Left lobe of liver (tissue), 2 donors: Measurements from ENCODE around the gene CCDC73. TPM values are rescaled to one million over a fixed set of nuclear protein-coding genes. Genes with fewer than 3 reads are reported as not detected.
"Not testable (repeated sequence)": the region's sequence is repeated elsewhere in the genome, so short reads cannot be mapped to it uniquely, and the experiment has no call there.

Experiments
- ATAC-seq: fragments of 200-7000 bp; cut with Tn5 transposase; one replicate; pipeline ENCODE4 v1.9.1; 2020; ENCODE audit warnings: mild to moderate bottlenecking, moderate library complexity
- DNase-seq: peaks from one replicate; pipeline ENCODE4 v3.0.0-alpha.2; 2020; ENCODE audit warnings: low spot score
- total RNA-seq: library from RNA; stranded (reverse); gene quantifications from one replicate; pipeline ENCODE4 v1.2.1, GENCODE V29; 2021
- donor health status: DM: no; HTN: no; CAD: no; lungs with moderate emphysema.
- donor health status: DM: no; HTN: yes; CAD: no.

Gene CCDC73
- total RNA-seq, 1 donor from 2014 or later: 0.40 TPM

DNA sequence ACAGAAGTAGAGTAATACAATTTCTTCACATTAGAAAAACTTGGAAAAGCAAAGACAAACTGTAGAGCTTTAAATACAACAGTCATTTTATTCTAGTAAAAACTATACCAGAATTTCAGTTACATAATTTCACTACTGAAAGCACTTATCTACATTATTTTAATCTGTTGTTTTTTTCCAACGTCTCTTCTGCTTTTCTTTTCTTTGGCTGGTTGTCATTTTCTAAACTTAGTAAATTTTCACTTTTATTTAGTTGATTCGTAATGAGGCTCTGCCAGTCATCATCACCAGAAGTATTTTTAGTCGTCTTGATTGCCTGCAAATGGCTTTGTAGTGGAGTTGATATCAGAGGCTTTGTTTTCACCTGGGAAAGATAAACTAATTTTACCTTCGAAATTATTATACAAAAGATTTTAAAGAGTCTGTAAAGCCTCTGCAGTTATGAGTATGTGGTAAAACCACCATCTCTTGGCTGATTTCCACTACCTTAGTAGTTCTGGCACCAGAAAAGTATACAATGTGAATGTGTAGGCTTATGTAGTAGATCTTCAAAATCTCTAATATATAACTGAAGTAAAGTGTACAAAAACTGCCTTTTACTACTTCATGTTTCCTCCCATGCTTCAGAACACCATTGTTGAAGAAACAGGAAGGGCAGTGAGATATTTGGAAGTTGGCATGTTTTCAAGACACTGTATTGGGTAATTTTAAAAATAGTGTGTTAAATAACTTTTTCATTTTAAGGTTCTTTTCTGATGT, 191.6 kb downstream of the CCDC73 start:
- DNase-seq: no peak
- no peak for ATAC-seq

DNA sequence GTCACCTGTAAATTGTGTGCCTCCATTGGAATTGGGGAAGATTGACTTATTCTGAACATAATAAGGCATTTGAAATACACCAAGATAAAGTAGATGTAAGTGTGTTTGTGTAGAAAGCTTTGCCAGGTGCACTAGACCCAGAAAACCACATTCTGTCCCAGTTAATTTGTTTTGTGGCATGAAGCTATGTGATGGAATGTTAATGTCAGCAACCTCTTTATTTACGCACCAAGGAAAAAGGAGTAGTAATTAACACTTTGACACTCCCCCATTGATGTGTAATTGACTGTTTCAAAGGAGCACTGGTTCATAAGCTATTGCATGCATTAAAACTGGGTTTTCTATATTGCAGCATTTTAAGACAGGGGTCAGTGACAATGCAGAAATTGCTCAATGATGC, 196.5 kb downstream of the CCDC73 start:
- DNase-seq: no peak

DNA sequence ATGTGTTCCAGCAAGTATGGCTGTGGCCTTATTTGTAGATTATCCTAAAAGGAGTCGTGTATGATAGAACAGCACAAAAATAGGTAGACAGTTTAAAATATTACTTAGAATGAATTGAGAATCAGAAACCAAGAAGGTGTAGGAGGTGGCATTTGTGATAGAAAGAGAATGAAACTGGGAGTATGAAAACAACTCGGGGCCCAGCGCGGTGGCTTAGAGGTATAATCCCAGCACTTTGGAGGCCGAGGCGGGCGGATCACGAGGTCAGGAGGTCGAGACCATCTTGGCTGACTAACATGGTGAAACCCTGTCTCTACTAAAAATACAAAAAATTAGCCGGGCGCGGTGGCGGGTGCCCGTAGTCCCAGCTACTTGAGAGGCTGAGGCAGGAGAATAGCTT, 198.3 kb downstream of the CCDC73 start:
- ATAC-seq: not testable (repeated sequence)

More for the DNA sequence above, 196.5 kb downstream of the CCDC73 start:
- ATAC-seq: no peak

DNA sequence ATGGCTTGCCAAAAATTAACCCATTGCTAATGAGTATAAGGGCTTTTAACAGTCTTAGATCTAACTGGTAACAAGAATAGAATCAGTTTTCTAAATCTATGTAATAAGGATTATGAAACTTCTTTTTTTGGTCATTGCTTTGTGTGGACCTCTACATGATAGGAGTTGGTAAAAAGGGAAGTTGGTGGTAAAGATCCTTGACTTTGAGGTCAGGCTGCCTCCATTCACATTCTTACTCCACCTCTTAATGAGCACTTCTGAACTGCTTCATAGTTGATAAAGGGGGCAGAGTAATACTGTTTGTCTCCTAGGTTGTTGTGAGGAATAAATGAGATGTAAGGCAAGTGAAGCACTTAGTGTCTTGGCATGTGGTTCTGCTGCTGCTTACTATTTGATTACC, 200.2 kb downstream of the CCDC73 start:
- ATAC-seq (no peak), DNase-seq (no peak)

More for the DNA sequence above, 198.3 kb downstream of the CCDC73 start:
- DNase-seq: not testable (repeated sequence)

DNA sequence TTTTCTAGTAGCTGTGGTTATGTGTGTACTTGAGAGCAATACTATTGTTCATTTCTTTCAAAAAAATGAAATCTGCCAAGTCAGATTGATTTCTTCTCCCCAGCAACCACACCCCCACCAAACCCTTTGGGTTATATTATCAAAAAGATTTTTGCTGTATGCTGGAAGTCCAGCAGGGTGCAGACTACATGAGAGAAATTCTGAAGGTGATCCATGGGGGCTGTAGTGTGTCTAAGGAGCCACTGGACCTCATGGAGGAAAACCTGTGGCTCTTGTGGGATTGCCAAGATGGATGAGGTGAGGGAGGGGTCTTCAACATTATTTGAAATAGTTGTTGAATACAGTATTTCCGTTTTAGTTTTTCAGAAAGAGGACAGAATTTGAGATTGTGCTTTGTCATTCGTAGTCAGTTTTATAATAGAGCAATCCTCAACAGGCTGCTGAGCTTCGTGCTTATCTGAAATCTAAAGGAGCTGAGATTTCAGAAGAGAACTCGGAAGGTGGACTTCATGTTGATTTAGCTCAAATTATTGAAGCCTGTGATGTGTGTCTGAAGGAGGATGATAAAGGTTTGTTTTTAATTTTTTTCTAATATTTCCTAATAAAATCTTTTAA, 207.8 kb downstream of the CCDC73 start:
- no peak for DNase-seq
- ATAC-seq: no peak

DNA sequence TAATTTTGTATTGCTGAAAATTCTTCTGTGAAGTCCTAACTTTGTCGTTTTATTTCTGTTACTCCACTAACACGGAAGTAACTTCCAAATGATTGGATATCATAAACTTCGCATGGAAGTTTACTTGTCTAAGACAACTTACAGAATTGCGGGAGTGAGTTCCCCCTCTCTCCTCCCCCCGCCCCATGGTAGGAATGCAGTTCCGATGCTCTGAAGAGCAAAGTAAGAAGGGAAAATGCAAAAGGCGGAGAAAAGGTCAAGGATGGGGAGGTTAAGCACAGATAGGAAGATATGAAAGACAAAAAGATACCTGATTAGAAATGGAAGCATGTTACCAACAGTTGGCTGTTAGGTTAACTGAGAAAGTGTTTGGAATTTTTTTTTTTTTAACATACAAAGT, 209.5 kb downstream of the CCDC73 start:
- DNase-seq (no peak), ATAC-seq (no peak)

DNA sequence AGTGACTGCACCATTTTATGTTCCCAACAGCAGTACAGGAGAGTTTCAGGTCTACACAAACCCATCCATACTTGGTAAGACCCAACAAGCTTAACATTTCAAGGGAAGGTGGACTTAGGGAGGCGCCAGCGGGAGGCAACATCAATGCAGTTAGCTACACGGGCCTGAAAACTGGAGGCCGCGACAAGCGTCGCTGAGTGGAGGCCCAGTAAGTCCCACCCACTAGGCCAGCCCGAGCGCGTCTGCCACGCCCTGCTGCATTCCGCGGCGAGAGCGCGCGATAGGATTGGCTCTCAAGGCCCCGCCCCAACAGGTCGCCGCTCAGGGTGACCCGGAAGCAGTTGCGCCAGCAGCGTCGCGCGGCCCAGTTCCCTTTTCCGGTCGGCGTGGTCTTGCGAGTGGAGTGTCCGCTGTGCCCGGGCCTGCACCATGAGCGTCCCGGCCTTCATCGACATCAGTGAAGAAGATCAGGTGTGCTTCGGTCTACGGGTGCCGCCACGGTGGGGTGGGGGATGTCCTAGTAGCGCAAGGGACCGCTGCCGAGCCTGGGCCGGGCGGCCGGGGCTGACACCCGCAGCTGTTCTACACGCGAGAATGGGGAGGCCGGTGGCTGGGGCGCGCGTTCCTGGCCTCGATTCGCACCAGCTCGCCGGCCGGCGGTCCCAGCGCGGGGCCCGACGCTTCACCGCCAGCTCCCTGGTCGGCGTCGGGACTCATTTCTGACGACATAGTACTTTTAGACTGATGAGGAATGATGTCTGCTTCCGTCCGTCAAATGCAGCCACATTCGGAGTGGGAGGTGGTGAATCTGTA, 210.8 kb downstream of the CCDC73 start, which contains the start of gene EIF3M:
Gene EIF3M, plus strand, starts transcription at position 373 of the 813 bp plus-strand sequence. Its CDS starts 57 bp downstream, at position 430.
- DNase-seq (peak; percentile 97), ATAC-seq (peak; percentile 99)

DNA sequence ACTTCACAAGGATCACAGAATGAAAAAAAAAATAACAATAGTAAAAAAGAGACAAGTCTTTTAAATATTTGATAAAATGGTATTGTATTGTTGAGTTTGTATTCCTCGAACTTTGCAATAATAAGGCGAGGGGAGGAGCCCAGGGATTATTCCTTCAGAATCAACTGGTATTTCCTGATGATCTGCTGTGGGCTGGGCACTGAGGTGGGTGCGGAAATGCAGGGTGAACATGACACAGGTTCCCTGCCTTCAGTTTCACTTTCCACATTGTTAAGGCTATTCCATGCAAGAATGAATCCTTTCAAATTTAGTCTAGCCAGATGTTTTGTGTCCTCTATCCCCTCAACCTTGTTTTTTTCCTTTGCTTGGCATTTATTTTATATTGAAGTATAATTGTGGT, 212.9 kb downstream of the CCDC73 start:
- DNase-seq: no peak
- no peak for ATAC-seq

DNA sequence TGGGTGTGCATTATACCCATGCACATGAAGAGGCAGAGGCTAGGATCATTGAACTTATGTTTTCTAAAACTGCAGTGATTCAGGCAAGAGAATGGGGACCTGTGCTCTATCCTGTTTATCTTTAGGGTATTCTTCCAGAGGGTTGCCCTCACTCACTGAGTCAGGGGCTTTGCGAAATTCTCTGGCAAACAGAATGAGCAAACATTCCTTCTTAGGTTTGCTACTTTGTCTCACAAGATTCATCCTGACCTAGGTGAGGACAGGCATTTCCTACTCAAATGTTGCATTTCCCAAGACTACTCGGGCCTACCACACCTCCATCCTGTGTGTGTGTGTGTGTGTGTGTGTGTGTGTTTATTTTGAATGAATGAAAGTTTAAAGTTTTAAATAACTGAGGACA, 213.5 kb downstream of the CCDC73 start:
- ATAC-seq (no peak), DNase-seq (no peak)

DNA sequence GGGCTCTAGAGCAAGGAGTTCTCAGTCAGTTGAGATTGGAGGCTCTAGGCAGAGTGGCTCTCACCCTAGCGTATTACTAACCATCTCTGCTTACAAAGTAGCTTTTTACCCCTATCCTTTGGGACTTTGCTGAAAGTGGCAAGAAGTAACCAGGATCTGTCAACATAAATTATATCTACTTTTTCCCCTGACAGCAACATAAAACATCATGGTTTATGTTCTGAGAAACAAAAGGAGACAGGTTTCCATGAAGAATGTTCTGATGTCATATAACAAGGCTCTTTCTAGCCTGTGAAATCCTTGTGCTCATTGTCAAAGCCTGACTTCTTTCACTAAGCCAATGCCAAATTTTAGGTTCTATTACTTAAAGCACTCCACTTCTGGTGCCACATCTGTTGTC, 218.0 kb downstream of the CCDC73 start:
- DNase-seq: no peak
- ATAC-seq: no peak

DNA sequence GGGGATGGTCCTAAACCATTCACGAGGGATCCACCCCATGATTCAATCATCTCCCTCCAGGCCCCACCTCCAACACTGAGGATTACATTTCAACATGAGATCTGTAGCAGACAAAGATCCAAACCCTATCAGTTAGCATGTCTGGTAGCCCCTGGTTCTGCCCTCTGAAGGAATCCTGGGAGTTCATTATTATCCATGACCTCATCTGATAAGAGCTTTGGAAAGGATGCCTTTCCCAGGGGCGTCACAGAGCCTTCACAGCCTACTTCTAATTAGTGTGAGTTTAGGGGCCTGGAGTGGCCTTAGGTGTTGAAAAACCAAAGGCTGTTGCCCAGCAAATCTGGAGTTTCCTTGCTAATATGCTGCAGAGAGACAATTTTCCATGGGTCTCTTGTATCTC, 219.4 kb downstream of the CCDC73 start:
- DNase-seq (no peak), ATAC-seq (no peak)

DNA sequence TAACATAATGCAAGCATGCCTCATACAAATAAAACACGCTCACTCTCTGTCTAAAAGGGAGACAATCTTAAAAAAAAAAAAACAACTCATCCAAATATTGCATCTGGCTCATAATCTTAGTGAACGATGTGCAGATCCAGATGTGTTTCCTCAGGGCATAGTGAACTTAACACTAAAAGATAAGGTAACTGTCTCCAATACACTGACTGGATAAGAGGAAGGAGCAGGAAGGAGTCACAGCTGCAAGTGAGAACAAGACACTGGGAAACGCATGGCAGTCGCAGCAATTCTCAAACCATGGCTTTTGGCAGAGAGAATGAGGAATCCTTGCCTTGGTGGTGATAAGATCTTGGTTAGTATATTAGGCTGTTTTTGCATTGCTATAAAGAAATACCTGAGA, 220.0 kb downstream of the CCDC73 start:
- ATAC-seq (no peak), DNase-seq (no peak)

DNA sequence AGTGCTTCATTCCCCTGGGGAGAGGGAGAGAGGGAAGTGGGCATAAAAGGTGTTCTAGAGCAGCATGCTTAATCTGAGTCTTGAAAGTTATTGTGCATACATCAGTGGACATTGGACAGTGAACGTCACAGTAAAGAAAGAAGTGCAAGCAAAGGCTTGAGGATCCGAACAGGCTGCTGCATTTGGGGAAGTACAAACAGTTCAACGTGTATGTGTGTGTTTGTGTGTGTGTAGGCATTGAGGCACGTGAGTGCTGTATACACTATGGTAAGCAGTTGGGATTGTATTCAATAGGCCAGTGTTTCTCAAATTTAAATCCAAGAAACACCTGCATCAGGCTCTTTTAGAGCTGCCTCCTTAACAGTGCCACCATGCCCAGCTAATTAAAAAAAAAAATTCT, 221.2 kb downstream of the CCDC73 start:
- no peak for DNase-seq
- ATAC-seq: no peak

DNA sequence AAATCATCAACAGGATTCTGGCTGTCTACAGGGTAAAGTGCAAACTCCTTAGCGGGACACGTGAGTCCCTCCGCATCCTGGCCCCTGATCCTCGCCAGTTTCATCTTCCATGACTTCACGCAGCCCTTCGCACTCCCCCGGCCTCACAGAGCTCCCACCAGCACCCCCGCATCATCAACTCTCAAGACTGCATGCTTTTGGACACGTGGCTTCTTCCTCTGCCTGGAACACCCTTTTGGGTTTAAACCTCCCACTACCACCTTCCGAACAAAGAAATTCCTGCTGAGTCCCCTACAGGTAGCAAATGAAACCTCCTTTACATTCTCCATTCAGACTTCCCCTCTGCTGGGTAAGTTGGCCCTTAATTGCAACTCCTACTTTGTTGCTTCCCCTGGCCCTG, 223.4 kb downstream of the CCDC73 start:
- DNase-seq (no peak), ATAC-seq (no peak)

DNA sequence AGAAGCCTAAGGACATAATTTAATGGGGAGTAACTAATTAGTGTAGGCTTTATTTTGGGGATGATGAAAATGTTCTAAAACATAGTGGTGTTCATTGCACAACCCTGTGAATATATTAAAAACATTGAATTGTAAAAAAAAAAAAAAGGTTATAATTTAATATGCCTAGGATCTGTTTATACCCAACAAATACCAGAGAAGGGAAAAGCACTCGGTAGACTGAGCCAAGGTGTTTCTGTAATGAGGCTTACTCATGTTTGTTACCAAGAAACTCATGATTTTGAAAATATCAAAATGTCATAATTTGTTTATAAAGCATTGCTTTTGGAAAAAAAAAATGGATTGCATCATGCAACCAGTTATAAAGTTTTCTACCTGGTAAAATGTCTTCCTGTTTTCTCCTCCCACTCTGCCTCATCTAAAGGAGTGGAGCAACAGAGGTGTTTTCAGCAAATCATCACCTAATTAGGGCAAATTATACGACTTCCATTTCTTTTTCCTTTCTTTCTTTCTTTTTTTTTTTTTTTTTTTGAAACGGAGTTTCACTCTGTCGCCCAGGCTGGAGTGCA, 225.1 kb downstream of the CCDC73 start:
- no peak for DNase-seq
- ATAC-seq: no peak

DNA sequence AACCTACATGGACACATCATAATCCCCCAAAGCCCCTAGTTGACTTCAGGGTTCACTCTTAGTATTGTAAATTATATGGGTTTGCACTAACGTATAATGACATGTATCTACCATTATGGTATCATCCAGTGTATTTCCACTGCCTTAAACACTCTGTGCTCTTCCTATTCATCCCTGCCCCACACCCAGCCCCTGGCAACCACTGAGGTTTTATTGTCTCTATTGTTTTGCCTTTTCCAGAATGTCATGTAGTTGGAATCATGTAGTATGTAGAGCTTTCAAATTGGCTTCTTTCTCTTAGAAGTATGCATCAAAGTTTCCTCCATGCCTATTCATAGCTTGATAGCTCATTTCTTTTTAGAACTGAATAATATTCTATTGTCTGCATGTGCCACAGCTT, 227.3 kb downstream of the CCDC73 start:
- no peak for ATAC-seq
- no peak for DNase-seq

DNA sequence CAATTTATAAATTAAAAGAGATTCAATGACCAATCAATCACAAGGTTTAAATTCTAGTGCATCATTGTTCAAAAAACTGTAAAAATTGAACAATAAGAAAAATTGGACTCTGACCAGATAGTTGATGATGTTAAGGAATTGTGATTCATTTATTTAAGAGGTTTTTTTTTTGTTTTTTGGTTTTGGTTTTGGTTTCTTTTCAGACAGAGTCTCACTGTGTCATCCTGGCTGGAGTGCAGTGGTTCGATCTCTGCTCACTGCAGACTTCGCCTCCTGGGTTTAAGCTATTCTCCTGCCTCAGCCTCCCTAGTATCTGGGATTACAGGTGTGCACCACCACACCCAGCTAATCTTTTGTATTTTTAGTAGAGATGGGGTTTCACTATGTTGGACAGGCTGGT, 227.9 kb downstream of the CCDC73 start:
- DNase-seq (no peak), ATAC-seq (no peak)

DNA sequence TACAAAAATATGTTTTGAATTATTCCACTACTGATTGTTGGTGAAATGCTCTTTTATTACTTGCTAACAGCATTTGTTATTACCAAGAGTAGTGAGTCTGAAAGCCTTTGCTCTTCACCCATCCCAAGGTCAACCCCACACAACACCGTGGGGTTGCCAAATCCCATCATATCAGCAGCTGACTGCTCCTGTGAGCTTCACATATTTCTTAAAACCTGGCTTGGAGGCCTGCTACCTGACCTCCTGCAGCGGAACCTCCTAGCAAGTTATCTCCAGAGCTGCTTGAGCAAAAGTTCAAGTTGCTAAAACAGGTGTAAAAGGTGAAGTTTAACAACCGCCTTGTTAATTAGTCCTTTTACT, 230.9 kb downstream of the CCDC73 start:
- DNase-seq: no peak

DNA sequence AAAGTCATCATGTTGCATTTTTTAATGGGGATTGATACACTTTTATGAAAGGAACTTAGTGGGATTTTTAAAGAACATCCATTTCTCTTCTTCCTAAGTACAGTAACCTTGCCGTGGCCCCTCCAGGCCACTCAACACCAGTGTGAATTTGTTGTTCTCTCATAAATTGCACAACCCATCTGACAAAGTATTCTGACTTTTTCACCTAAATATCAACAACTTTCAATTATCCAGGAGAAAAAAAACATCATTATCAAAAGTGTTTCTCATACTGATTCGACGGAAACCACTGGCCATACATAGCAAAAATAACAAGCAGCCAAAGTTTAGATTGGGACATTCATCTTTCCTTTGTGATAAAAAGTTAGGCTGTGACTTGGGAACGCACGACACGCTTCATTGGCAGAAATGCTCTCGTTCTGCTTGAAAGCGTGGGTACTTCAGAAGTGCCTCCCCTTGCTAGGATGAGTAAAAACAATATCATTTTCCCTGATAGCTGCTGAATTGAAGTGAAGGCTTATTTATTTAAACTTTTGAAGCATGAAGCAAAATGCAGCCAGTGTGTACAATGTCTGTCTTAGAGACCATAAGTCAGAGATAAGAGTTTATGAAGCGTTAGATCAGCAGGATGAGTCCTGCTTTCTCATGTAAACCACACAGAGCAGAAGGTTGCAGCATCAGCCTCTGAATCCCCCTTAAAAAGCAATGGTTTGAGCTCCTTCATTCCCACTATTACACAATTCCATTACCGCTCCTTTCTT, 231.4 kb downstream of the CCDC73 start:
- ATAC-seq: no peak
- DNase-seq: no peak

More for the DNA sequence above, 230.9 kb downstream of the CCDC73 start:
- no peak for ATAC-seq

DNA sequence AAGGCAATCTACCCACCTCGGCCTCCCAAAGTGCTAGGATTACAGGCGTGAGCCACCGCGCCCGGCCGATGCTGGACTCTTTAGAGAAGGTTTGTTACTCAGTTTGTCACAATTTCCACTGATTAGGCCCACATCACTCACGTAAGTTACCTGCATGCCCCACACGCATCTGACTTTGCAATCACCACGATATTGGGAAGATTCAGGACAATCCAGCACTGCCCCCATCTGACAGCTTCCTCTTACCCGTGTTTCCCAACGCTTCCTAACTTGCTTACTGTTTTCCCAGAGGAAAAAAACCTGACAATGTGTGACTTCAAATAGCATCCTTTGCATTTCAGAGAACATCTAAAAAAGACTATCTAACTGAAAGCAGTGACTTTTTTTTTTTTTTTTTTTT, 232.6 kb downstream of the CCDC73 start:
- ATAC-seq: no peak
- DNase-seq: no peak

DNA sequence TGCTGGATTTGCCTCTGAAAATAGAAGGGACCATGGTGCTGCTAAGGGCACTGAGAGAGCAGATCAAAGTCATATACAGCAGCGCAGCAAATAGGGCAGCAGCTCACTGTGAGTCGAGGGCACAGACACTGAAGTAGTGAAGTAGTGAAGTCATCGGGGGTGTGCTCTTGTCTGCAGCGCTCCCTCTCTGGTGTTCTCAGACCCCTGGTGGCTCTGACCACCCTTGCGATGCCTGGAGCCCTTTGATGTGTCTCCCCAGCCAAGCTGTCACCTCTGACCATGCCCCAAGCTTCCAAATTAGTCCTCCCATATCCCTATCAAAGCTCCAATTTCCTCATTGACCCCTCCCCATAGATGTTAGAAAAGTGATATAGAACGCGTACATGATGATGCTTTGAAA, 238.6 kb downstream of the CCDC73 start:
- DNase-seq (no peak), ATAC-seq (no peak)
